Psoas muscle (tissue), 8 donors: ENCODE measurements around the gene DNAH9. TPM values are rescaled to one million over a fixed set of nuclear protein-coding genes. Genes with fewer than 3 reads are reported as not detected.

Experiments
- ATAC-seq, 4 donors: fragments of 200-7000 bp; cut with Tn5 transposase; one replicate each; pipeline ENCODE4 v1.9.1; 2020; ENCODE audit warnings: moderate library complexity in 3 of 4, mild to moderate bottlenecking in 2 of 4
- DNase-seq, 2 donors: peaks; one replicate each; pipeline ENCODE4 v3.0.0-alpha.2; 2020
- H3K27ac ChIP-seq: fragments of 200-600 bp; one replicate; pipeline ENCODE4 v1.8.0; 2022
- H3K27me3 ChIP-seq, 3 donors: fragments of 200-600 bp in 1 of 3; one replicate each; pipeline versions ENCODE4 v1.6.1 to v1.8.0; 2013 to 2022; ENCODE audit warnings: low read length in 2 of 3, mild to moderate bottlenecking in 2 of 3, moderate library complexity in 1 of 3; ENCODE audit not compliant: insufficient read depth in 3 of 3
- H3K36me3 ChIP-seq, 2 donors: fragments of 200-600 bp in 1 of 2; one replicate each; pipeline versions ENCODE4 v1.6.1 to v1.8.0; 2013 to 2022; ENCODE audit warnings: low read depth in 1 of 2, mild to moderate bottlenecking in 1 of 2, moderate library complexity in 1 of 2; ENCODE audit not compliant: insufficient read depth in 1 of 2
- H3K4me1 ChIP-seq: fragments of 200-600 bp; one replicate; pipeline ENCODE4 v1.8.0; 2022
- H3K4me3 ChIP-seq: fragments of 200-600 bp; one replicate; pipeline ENCODE4 v1.8.0; 2022; ENCODE audit warnings: mild to moderate bottlenecking
- H3K9me3 ChIP-seq: fragments of 200-600 bp; one replicate; pipeline ENCODE4 v1.8.0; 2022
- WGBS, 3 donors: extraction: QIAGEN DNeasy Blood & Tissue Kit; methylation state at CpG; one replicate each; pipeline versions ENCODE4 v1.1.6 to v1.1.7; 2013; 5-methylcytosine and 5-hydroxymethylcytosine counted together
- intact Hi-C, 2 donors: fragments of 100-400 bp; cut with DNase I; formaldehyde crosslinking; loops; one replicate each; pipeline versions ENCODE4 v1.11.0 to v1.14.2; 2022
- polyA plus RNA-seq, 3 donors: library from polyadenylated mRNA; stranded (reverse); fragments of 200-250 nt; gene quantifications; one replicate each; pipeline ENCODE4 v1.2.3, GENCODE V29; 2013
- total RNA-seq, 4 donors: library from RNA; stranded (reverse); fragmentation: NEBNext Ultra II Directional in 2 of 4; extraction: Animal tissue kit (Norgen Biotek cat#: 25700) in 2 of 4; gene quantifications; one replicate each; pipeline versions ENCODE4 v1.2.1 to v1.2.4, GENCODE V29; 2021 to 2023
- TF ChIP-seq, protein P1 (sequence below): fragments of 200-600 bp; IDR thresholded peaks from one replicate; pipeline ENCODE4 v1.8.0; 2022; ENCODE audit warnings: antibody characterized with exemption
- donor health status: healthy with polysubstance abuse.
- donor health status: DM: no; HTN: no; CAD: no; lungs with moderate emphysema.
- donor health status: Bipolar disorder and iron deficiency.
- donor health status: healthy.
- donor health status: DM: yes; HTN: yes; CAD: no.
- donor health status: DM: no; HTN: no; CAD: no.
- donor health status: DM: no; HTN: no; CAD: no.
- donor health status: DM: yes; HTN: yes; CAD: no.

Gene DNAH9
- total and polyA plus RNA-seq, 7 donors, result 0.01 to 0.05 TPM; not detected in 5

DNA sequence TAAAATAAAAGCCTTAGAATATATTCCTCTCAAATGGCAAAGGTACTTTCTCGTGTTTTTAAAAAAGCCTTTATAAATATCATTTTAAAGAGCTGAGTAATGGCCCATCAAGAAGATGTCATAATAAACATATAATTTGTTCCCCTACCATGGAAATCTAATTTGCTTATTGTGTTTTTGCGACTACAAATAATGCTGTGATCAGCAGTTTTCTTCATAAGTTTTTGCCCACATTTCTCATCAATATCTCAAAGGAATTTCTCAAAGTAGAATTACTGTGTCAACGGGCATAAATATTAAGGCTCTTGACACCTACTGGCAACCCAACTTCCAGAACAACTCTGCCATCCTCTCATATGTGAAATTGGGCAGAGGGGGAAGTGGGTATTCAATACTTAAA is 381.5 kb downstream of the DNAH9 start:
- TF ChIP-seq, protein P1, sequence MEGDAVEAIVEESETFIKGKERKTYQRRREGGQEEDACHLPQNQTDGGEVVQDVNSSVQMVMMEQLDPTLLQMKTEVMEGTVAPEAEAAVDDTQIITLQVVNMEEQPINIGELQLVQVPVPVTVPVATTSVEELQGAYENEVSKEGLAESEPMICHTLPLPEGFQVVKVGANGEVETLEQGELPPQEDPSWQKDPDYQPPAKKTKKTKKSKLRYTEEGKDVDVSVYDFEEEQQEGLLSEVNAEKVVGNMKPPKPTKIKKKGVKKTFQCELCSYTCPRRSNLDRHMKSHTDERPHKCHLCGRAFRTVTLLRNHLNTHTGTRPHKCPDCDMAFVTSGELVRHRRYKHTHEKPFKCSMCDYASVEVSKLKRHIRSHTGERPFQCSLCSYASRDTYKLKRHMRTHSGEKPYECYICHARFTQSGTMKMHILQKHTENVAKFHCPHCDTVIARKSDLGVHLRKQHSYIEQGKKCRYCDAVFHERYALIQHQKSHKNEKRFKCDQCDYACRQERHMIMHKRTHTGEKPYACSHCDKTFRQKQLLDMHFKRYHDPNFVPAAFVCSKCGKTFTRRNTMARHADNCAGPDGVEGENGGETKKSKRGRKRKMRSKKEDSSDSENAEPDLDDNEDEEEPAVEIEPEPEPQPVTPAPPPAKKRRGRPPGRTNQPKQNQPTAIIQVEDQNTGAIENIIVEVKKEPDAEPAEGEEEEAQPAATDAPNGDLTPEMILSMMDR, result no peak
- H3K4me1 ChIP-seq, result no peaks in the 10 kb centered on the region
- DNase-seq (no peak), ATAC-seq (no peak)
- no peak overlapping the region for H3K27ac ChIP-seq
- H3K4me3 ChIP-seq, result no peak overlapping the region
- peaks cover 11 to 63% of the 10 kb centered on the region in 2 donors for H3K36me3 ChIP-seq
- no peaks in the 10 kb centered on the region for H3K27me3 ChIP-seq
- intact Hi-C loops, result no loop called here
- H3K9me3 ChIP-seq, result no peaks in the 10 kb centered on the region
- WGBS, 3 donors, result 81 to 88% (median 87%) methylated on average over 3 of the region's 3 CpGs

DNA sequence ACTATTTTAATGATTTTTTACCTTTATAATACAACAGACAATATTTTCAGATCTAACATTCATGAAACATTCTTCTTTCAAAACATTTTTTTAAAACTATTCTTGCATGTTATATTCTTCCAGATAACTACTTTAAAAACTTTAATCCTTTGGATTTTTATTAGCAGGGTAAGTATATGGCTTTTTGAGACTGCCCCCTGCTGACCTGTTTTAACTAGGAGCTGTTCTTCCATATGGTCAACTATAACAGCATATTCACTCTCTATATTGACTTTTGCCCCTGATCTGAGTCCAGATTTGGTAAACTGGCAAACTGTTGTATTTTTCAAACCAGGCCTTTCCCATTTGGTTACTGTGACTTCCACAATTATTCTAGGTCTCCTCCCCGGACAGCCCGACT is 382.5 kb downstream of the DNAH9 start:
- no peaks in the 10 kb centered on the region for H3K9me3 ChIP-seq
- H3K27me3 ChIP-seq, result no peaks in the 10 kb centered on the region
- H3K4me1 ChIP-seq, result no peaks in the 10 kb centered on the region
- TF ChIP-seq, protein P1, result no peak
- intact Hi-C loops, result no loop called here
- 69 to 100% (median 70%) methylated on average over 2 of the region's 2 CpGs for WGBS, 3 donors
- no peak overlapping the region for H3K27ac ChIP-seq
- no peak for DNase-seq
- peaks cover 11 to 72% of the 10 kb centered on the region in 2 donors for H3K36me3 ChIP-seq
- no peak for ATAC-seq
- no peak overlapping the region for H3K4me3 ChIP-seq

DNA sequence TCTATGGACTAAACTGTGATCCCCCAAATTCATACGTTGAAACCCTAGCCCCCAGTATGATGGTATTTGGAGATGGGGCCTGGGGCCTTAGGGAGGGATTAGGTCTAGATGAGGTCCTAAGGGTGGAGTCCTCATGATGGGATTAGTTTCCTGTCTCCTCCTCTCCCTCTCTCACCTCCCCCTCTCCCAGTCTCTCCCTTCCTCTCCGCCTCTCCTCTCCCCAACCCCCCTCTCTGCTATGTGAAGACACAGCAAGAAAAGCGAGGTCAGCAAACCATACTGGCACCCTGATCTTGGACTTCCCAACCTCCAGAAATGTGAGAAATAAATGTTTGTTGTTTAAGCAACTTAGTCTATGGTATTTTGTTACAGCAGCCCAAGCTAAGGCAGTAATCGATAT is 383.6 kb downstream of the DNAH9 start:
- intact Hi-C loops, result no loop called here
- Histone ChIP-seq H3K4me1 (no peaks in the 10 kb centered on the region), H3K27me3 (no peaks in the 10 kb centered on the region), H3K36me3 (peaks cover 11 to 73% of the 10 kb centered on the region in 2 donors), H3K27ac (no peak overlapping the region), H3K4me3 (no peak overlapping the region), H3K9me3 (no peaks in the 10 kb centered on the region)
- ATAC-seq (no peak), DNase-seq (no peak)
- TF ChIP-seq, protein P1, result no peak
- WGBS, 3 donors, result 94 to 96% (median 94%) methylated on average over 4 of the region's 4 CpGs

DNA sequence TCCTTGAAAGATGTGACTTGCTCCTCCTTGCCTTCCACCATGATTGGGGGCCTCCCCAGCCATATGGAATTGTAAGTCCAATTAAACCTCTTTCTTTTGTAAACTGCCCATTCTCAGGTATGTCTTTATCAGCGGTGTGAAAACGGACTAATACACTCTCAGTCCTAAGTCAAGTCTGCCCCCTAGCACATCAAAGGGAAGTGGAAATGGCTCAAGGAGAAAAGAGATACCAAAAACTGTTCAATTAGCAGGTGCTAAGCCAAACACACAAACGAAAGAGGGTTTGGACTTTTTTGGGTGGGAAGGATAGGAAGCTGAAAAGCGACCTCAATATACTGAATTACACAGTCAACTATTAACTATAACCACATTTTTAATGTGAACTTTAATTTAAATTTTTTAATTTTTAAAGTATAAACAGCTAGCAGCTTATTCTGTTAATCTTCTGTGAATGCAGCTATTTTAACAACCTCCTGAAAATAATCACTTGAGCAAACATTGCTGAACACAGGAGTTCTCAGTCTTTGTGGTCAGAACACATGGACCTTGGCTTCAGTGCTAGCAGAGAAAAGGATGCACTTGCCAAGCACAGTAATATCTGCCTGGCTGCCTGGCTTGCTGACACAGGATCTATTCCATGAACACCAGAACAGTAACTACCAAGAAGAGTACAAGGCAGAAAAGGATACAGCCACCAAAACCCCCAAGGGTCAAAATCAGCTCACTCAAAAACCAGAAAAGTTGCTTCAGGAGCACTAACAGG is 388.1 kb downstream of the DNAH9 start:
- H3K27me3 ChIP-seq, result no peaks in the 10 kb centered on the region
- no peak overlapping the region for H3K4me3 ChIP-seq
- intact Hi-C loops, result loop anchor here (2.0 to 5.0 kb wide), 2 partner anchors 1109 to 1110 kb away; no protein-coding TSS in a partner anchor
- TF ChIP-seq, protein P1, result no peak
- no peak overlapping the region for H3K27ac ChIP-seq
- ATAC-seq, result peak in 3 of 4 donors; percentile 44 to 61 (median 56)
- no peaks in the 10 kb centered on the region for H3K4me1 ChIP-seq
- DNase-seq, result peak in 1 of 2 donors; percentile 21
- H3K36me3 ChIP-seq, result peaks cover 11 to 79% of the 10 kb centered on the region in 2 donors
- no peaks in the 10 kb centered on the region for H3K9me3 ChIP-seq
- WGBS, 3 donors, result 82 to 93% (median 89%) methylated on average over 4 of the region's 4 CpGs
